IMR-90 (cell line): Measurements from ENCODE around the gene MICOS13. TPM values are rescaled to one million over a fixed set of nuclear protein-coding genes. Genes with fewer than 3 reads are reported as not detected.

ENCODE experiments used
- ATAC-seq: fragments of 200-7000 bp; cut with Tn5 transposase; 2 replicates; pipeline ENCODE4 v1.9.1; 2020; ENCODE audit warnings: low read depth, mild to moderate bottlenecking, moderate library complexity
- BruUV-seq: library from RNA; stranded (reverse); fragments of 400-500 nt; replicated peaks from 2 replicates; lab custom pipeline; 2021; lab: Mats Ljungman, UMichigan
- CTCF ChIA-PET: fragments of 300-600 bp; formaldehyde crosslinking; extraction: SDS; loops from one replicate; lab custom pipeline; 2021; ENCODE audit warnings: antibody characterized with exemption; lab: Yijun Ruan, JAX
- POLR2A ChIA-PET: fragments of 300-600 bp; sonication (Branson Sonifier 250); formaldehyde crosslinking; loops from one replicate; lab custom pipeline; 2022; ENCODE audit warnings: antibody characterized with exemption; ENCODE audit not compliant: unreplicated experiment; lab: Charles Lee
- DNase-seq: peaks from one replicate; pipeline ENCODE4 v3.0.0; 2013
- H2AFZ ChIP-seq: replicated peaks from 2 replicates; pipeline ENCODE3; 2013; ENCODE audit warnings: low read length, mild to moderate bottlenecking; ENCODE audit not compliant: poor library complexity
- H2AK5ac ChIP-seq: 2 replicates; pipeline ENCODE4 v1.6.1; 2013; ENCODE audit warnings: low read depth, low read length, inconsistent platforms
- H2AK9ac ChIP-seq: replicated peaks from 2 replicates; pipeline ENCODE3; 2013; ENCODE audit warnings: mild to moderate bottlenecking, low read depth, low read length, moderate library complexity; ENCODE audit not compliant: poor library complexity
- H2BK120ac ChIP-seq: 2 replicates; pipeline ENCODE4 v1.6.1; 2013; ENCODE audit warnings: low read depth, low read length, inconsistent platforms
- H2BK15ac ChIP-seq: 3 replicates; pipeline ENCODE4 v1.6.1; 2013; ENCODE audit warnings: low read depth, low read length, inconsistent platforms
- H2BK20ac ChIP-seq: 2 replicates; pipeline ENCODE4 v1.6.1; 2013; ENCODE audit warnings: low read depth, mild to moderate bottlenecking, inconsistent platforms, low read length, moderate library complexity
- H2BK5ac ChIP-seq: 2 replicates; pipeline ENCODE4 v1.6.1; 2013; ENCODE audit warnings: mild to moderate bottlenecking, low read depth, low read length, inconsistent platforms; ENCODE audit not compliant: poor library complexity, severe bottlenecking
- H3K14ac ChIP-seq: replicated peaks from 2 replicates; pipeline ENCODE4 v1.6.1; 2013; ENCODE audit warnings: low read depth, low read length, inconsistent platforms
- H3K18ac ChIP-seq: 2 replicates; pipeline ENCODE4 v1.6.1; 2013; ENCODE audit warnings: low read depth, low read length, control low read depth
- H3K23ac ChIP-seq: 2 replicates; pipeline ENCODE4 v1.6.1; 2013; ENCODE audit warnings: low read depth, low read length, inconsistent platforms
- H3K27ac ChIP-seq: 2 replicates; pipeline ENCODE4 v1.5.1; 2013; ENCODE audit warnings: mild to moderate bottlenecking, control low read depth, low read length; ENCODE audit not compliant: insufficient read depth
- H3K27me3 ChIP-seq: 2 replicates; pipeline ENCODE4 v1.6.1; 2013; ENCODE audit warnings: low read length; ENCODE audit not compliant: control insufficient read depth, insufficient read depth
- H3K36me3 ChIP-seq: 2 replicates; pipeline ENCODE4 v1.6.1; 2013; ENCODE audit warnings: low read length, mixed read lengths; ENCODE audit not compliant: control insufficient read depth, insufficient read depth
- H3K4ac ChIP-seq: 2 replicates; pipeline ENCODE4 v1.6.1; 2013; ENCODE audit warnings: low read depth, low read length, inconsistent platforms
- H3K4me1 ChIP-seq: 2 replicates; pipeline ENCODE4 v1.6.1; 2013; ENCODE audit warnings: low read length, mixed read lengths; ENCODE audit not compliant: control insufficient read depth, insufficient read depth
- H3K4me2 ChIP-seq: 2 replicates; pipeline ENCODE4 v1.6.1; 2013; ENCODE audit warnings: low read depth, mild to moderate bottlenecking, control low read depth, low read length, moderate library complexity
- H3K4me3 ChIP-seq: 2 replicates; pipeline ENCODE4 v1.5.1; 2013; ENCODE audit warnings: low read depth, mild to moderate bottlenecking, control low read depth, low read length, moderate library complexity; ENCODE audit not compliant: insufficient read depth
- H3K56ac ChIP-seq: 2 replicates; pipeline ENCODE4 v1.6.1; 2013; ENCODE audit warnings: low read length, inconsistent platforms; ENCODE audit not compliant: insufficient read depth; ENCODE audit errors: extremely low read depth
- H3K79me1 ChIP-seq, 2 experiments: 2 replicates each; pipeline ENCODE4 v1.6.1; 2013; ENCODE audit warnings: low read length in 2 of 2, inconsistent platforms in 1 of 2, low read depth in 1 of 2
- H3K9ac ChIP-seq: 2 replicates; pipeline ENCODE4 v1.6.1; 2013; ENCODE audit warnings: low read depth, low read length, control low read depth
- H3K9me1 ChIP-seq: 2 replicates; pipeline ENCODE4 v1.6.1; 2013; ENCODE audit warnings: low read length, inconsistent platforms; ENCODE audit not compliant: insufficient read depth
- H3K9me3 ChIP-seq: 2 replicates; pipeline ENCODE4 v1.6.1; 2013; ENCODE audit warnings: low read length; ENCODE audit not compliant: control insufficient read depth, insufficient read depth
- H4K20me1 ChIP-seq: 2 replicates; pipeline ENCODE4 v1.6.1; 2013; ENCODE audit warnings: low read length, inconsistent platforms; ENCODE audit not compliant: insufficient read depth
- H4K5ac ChIP-seq: 2 replicates; pipeline ENCODE4 v1.6.1; 2013; ENCODE audit warnings: mild to moderate bottlenecking, low read depth, low read length, control low read depth
- H4K8ac ChIP-seq, 2 experiments: 2 replicates each; pipeline ENCODE4 v1.6.1; 2013; ENCODE audit warnings: low read depth in 2 of 2, low read length in 2 of 2, control low read depth in 1 of 2, inconsistent platforms in 1 of 2
- H4K91ac ChIP-seq: 2 replicates; pipeline ENCODE4 v1.6.1; 2013; ENCODE audit warnings: low read depth, low read length, inconsistent platforms; ENCODE audit not compliant: insufficient read depth
- MAFK ChIP-seq: IDR thresholded peaks from 2 replicates; pipeline ENCODE4 v1.6.1; 2012; ENCODE audit warnings: low read depth, low read length, improper control_type of control experiment
- MXI1 ChIP-seq: IDR thresholded peaks from 2 replicates; pipeline ENCODE4 v1.6.1; 2012; ENCODE audit warnings: low read depth, mild to moderate bottlenecking, low read length, moderate library complexity, borderline replicate concordance
- POLR2A ChIP-seq: IDR thresholded peaks from 2 replicates; pipeline ENCODE4 v1.6.1; 2012; ENCODE audit warnings: mild to moderate bottlenecking, low read depth, low read length
- WGBS, 2 experiments: methylation state at CpG; one replicate each; pipeline versions ENCODE4 v1.1.5 to v1.1.7; 2013; ENCODE audit warnings: missing lambda C conversion rate in 2 of 2; ENCODE audit not compliant: insufficient read length in 1 of 2; ENCODE audit errors: extremely low coverage in 2 of 2; 5-methylcytosine and 5-hydroxymethylcytosine counted together
- dilution Hi-C: fragments of 300-500 bp; cut with HindIII; formaldehyde crosslinking; loops from one replicate; pipeline ENCODE4 v1.14.3; 2018; ENCODE audit warnings: low sequenced_read_pairs; ENCODE audit not compliant: unreplicated experiment
- in situ Hi-C: fragments of 300-500 bp; cut with MboI; formaldehyde crosslinking; loops from 3 replicates; pipeline ENCODE4 v1.14.3; 2019; ENCODE audit warnings: low sequenced_read_pairs, inconsistent platforms, mixed read lengths
- intact Hi-C: fragments of 100-400 bp; cut with micrococcal nuclease; formaldehyde crosslinking; loops from 2 replicates; pipeline ENCODE4 v1.10.0; 2022
- polyA plus RNA-seq, 3 experiments: library from polyadenylated mRNA; depleted of rRNA; stranded (reverse); fragments of >200 nt; gene quantifications; 2 replicates each; pipeline ENCODE4 v1.2.3, GENCODE V29; 2012; ENCODE audit warnings: low replicate concordance in 1 of 3
- total RNA-seq: library from RNA; depleted of rRNA; stranded (reverse); fragments of >200 nt; gene quantifications from 2 replicates; pipeline ENCODE4 v1.2.3, GENCODE V29; 2012
- TF ChIP-seq, protein P1 (sequence below): fragments of 150-350 bp; IDR thresholded peaks from 2 replicates; pipeline ENCODE4 v1.6.1; 2017; ENCODE audit warnings: mild to moderate bottlenecking, antibody characterized with exemption, low read length, low read depth

MICOS13 gene
- total and polyA plus RNA-seq, 2 of the 4 experiments (the other 2 are of a cell fraction): 14.5 to 48.9 TPM

DNA sequence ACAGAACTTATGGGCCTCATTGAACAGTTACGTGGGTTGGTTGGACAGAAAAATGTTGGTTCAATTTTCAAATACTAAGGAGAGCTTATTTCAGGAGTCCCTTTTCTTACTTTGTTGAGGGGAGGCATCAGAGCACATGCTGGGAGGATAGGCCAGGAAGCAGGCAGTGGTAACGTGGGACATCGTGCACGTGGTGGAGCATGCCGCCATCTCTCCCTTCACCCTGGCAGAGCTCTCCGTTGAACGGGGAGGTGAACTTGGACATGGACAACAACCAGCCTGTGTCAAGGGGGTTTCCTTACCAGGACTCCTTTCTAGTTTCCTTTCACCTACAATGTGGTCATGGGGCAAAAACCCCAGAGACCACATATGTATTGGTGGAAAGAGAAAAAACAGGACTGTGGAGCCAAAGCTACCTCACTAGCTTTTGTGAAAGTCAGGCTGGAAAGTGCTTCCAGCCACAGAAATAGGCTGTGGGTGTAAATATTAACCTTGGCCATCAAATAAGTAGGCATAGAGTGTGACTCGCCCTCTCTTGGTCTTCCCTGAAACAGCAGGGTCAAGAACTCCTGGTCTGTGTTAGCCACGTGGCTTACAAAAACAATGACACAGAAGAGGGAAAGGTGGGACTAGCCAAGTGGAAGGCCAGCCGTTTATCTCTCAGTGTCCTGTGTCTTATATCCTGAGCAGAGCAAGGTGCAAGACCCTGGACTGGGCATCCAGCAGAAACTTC is 14.4 kb downstream of the MICOS13 start (continued):
- no peak for TF ChIP-seq MAFK

DNA sequence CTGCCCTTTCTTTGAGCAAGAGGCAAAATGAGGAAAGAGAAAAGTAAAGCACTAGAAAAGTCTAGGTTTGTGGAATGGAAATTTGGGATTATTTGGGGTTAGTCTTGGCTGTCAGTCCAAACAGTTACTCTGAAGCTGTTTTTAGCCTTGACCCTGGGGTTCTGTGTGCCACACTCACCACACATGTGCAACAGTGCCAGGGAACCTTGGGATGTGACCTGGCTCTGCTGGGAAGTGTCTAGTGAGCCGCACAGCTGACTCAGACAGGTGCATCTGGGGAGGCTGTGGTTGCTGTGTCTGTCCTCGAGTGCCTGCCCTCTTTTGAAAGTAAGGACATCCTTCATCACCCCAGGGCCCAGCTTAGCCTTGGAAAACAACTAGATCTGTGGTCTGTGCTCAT is 15.8 kb downstream of the MICOS13 start:
- H3K23ac ChIP-seq: no peak overlapping the region
- no peak for DNase-seq
- peaks cover 35% of the 10 kb centered on the region for H4K20me1 ChIP-seq
- no peak overlapping the region for H4K5ac ChIP-seq
- no peak overlapping the region for H3K9ac ChIP-seq
- dilution Hi-C loops (no loop called here), in situ Hi-C loops (no loop called here), intact Hi-C loops (no loop called here)
- POLR2A ChIA-PET: no interaction called here
- H3K14ac ChIP-seq: no peak overlapping the region
- 86% methylated on average over 1 of the region's 2 CpGs; no CpG with 5 or more reads in 1 of the 2 experiments for WGBS, 2 experiments
- no peaks in the 10 kb centered on the region for H3K4me1 ChIP-seq
- H3K79me1 ChIP-seq: peaks cover 2 to 55% of the 10 kb centered on the region in 2 experiments; a peak in 3 of 4 replicates
- H2BK15ac ChIP-seq: no peak overlapping the region
- H3K27me3 ChIP-seq: no peaks in the 10 kb centered on the region
- H3K18ac ChIP-seq: no peak overlapping the region
- H3K56ac ChIP-seq: no peak overlapping the region
- H2BK20ac ChIP-seq: no peak overlapping the region
- peaks cover 79% of the 10 kb centered on the region for H3K36me3 ChIP-seq
- CTCF ChIA-PET: no interaction called here
- no peak overlapping the region for H3K4me3 ChIP-seq
- no peak overlapping the region for H2BK5ac ChIP-seq
- no peaks in the 10 kb centered on the region for H3K9me3 ChIP-seq
- BruUV-seq: no TSS peak
- no peak overlapping the region for H2AK9ac ChIP-seq
- no peak for TF ChIP-seq MXI1
- TF ChIP-seq, protein P1, sequence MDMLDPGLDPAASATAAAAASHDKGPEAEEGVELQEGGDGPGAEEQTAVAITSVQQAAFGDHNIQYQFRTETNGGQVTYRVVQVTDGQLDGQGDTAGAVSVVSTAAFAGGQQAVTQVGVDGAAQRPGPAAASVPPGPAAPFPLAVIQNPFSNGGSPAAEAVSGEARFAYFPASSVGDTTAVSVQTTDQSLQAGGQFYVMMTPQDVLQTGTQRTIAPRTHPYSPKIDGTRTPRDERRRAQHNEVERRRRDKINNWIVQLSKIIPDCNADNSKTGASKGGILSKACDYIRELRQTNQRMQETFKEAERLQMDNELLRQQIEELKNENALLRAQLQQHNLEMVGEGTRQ: no peak
- no peak for TF ChIP-seq POLR2A
- no peak overlapping the region for H4K91ac ChIP-seq
- no peak overlapping the region for H2AFZ ChIP-seq
- no peak overlapping the region for H2BK120ac ChIP-seq
- no peak overlapping the region for H3K27ac ChIP-seq
- peaks cover 6% of the 10 kb centered on the region; the same call in 1 of the 2 replicates for H3K9me1 ChIP-seq
- no peak overlapping the region for H4K8ac ChIP-seq
- ATAC-seq: no peak
- H3K4ac ChIP-seq: no peak overlapping the region
- no peak overlapping the region for H3K4me2 ChIP-seq
- no peak overlapping the region for H2AK5ac ChIP-seq
